Measurements from ENCODE around the gene SLC2A2. TPM values are rescaled to one million over a fixed set of nuclear protein-coding genes. Genes with fewer than 3 reads are reported as not detected.

Gene SLC2A2
- total RNA-seq, 4 donors from 2014 or later, result 2.0 TPM; not detected in 3

DNA sequence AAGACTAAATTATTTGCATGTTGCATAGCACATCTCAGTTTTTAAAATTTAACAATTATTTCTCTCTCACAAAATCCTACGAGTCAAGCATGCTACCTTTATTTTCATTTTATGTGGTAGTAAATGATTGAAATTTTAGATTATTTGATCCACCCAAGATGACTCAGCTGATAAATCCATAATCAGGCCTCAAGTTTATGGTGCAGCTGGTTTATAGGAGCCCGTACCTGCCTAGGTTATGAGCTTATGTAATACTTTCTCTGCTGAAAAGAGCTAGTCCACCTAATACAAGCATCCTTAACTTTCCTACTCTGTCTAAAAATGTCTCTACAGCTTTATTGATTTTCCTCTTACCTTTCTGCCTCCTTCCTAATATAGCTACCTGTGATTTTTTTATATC lies 41.2 kb downstream of the SLC2A2 start:
- Histone ChIP-seq H3K4me1 (no peaks in the 10 kb centered on the region), H3K4me3 (no peak overlapping the region), H3K9me3 (no peaks in the 10 kb centered on the region), H3K36me3 (no peaks in the 10 kb centered on the region), H3K27ac (no peak overlapping the region), H3K27me3 (peaks cover 3% of the 10 kb centered on the region)
- 34% methylated on average over 2 of the region's 2 CpGs for WGBS
- TF ChIP-seq POLR2AphosphoS5 (IDR thresholded peaks at IDR 0.05) (no peak), POLR2A (IDR thresholded peaks at IDR 0.05) (no peak), EP300 (IDR thresholded peaks at IDR 0.05) (no peak), CTCF (IDR thresholded peaks at IDR 0.05) (no peak)
- DNase-seq (ENCODE audit: low spot score in 2 of 2), result no peak

DNA sequence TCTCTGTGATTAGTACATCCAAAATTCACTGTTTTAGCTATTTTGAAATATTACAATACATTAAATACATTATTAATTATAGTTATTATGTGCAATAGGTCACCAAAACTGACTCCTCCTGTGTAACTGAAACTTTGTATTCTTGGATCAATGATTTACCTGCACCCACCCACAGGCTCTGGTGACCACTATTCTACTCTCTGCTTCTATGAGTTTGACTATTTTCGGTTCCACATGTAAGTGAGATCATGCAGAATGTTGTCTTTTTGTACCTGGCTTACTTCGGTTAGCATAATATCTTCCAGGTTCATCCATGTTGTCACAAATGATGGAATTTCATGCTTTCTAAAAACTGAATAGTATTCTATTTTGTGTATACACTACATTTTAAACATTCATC lies 43.8 kb downstream of the SLC2A2 start:
- Histone ChIP-seq H3K27ac (no peak overlapping the region), H3K27me3 (no peaks in the 10 kb centered on the region), H3K4me1 (no peaks in the 10 kb centered on the region), H3K36me3 (no peaks in the 10 kb centered on the region), H3K4me3 (no peak overlapping the region), H3K9me3 (no peaks in the 10 kb centered on the region)
- DNase-seq (ENCODE audit: low spot score in 2 of 2), result no peak
- no peak for TF ChIP-seq EP300 (IDR thresholded peaks at IDR 0.05)
- no peak for TF ChIP-seq POLR2A (IDR thresholded peaks at IDR 0.05)
- no peak for TF ChIP-seq POLR2AphosphoS5 (IDR thresholded peaks at IDR 0.05)
- TF ChIP-seq CTCF (IDR thresholded peaks at IDR 0.05), result no peak
- 93% methylated on average over 2 of the region's 2 CpGs for WGBS

GRCh38 chr3:170980399-170980798 lies 46.1 kb downstream of the SLC2A2 start:
- DNase-seq (ENCODE audit: low spot score in 2 of 2), result no peak
- H3K27me3 ChIP-seq, result no peaks in the 10 kb centered on the region
- no peak for TF ChIP-seq EP300 (IDR thresholded peaks at IDR 0.05)
- TF ChIP-seq POLR2AphosphoS5 (IDR thresholded peaks at IDR 0.05), result no peak
- no peak for TF ChIP-seq CTCF (IDR thresholded peaks at IDR 0.05)
- TF ChIP-seq POLR2A (IDR thresholded peaks at IDR 0.05), result no peak
- H3K4me3 ChIP-seq, result no peak overlapping the region
- H3K9me3 ChIP-seq, result no peaks in the 10 kb centered on the region
- H3K4me1 ChIP-seq, result no peaks in the 10 kb centered on the region
- no peak overlapping the region for H3K27ac ChIP-seq
- no peaks in the 10 kb centered on the region for H3K36me3 ChIP-seq

DNA sequence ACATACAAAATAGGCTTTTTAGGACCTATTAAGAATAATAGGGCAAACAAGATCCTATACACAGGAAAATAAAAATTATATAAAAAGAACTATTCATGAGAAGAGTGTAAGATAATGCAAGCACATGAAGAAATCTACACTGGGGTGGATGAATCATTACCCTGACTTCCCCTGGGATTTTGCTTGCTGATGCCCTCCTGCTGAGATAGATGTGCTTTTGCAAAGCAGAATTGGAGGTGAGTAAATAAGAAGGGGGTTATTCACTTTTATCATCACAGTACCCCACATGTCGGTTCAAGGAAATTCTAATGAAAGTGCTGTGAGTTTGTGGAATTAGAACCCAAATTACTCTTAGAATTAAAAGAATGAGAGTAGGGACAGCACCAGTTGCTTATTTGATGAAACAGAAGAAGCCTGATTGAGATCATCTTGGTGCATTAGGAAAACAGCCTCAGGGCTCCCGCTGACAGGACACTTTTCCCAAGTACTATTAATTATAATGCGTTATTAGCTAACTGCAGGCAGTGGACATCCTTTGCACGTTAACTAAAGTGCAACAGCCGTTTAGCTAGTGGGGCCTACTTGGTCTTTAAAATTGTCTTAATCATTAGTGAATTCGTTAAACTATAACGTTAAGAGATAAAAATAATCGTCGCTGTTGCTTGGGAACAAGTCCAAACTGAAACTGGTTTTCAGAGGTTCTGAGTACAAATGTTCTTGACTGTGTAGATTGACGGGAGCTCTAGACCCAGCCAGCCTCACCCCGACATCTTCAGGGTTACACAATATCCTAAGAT lies 48.4 kb downstream of the SLC2A2 start:
- Histone ChIP-seq H3K27me3 (peaks cover 2% of the 10 kb centered on the region), H3K4me1 (no peaks in the 10 kb centered on the region), H3K9me3 (no peaks in the 10 kb centered on the region), H3K27ac (no peak overlapping the region), H3K36me3 (no peaks in the 10 kb centered on the region), H3K4me3 (no peak overlapping the region)
- DNase-seq (ENCODE audit: low spot score in 2 of 2), result no peak
- 71% methylated on average over 11 of the region's 11 CpGs for WGBS
- TF ChIP-seq POLR2AphosphoS5 (IDR thresholded peaks at IDR 0.05), result no peak
- TF ChIP-seq EP300 (IDR thresholded peaks at IDR 0.05), result no peak
- TF ChIP-seq POLR2A (IDR thresholded peaks at IDR 0.05), result no peak
- no peak for TF ChIP-seq CTCF (IDR thresholded peaks at IDR 0.05)

GRCh38 chr3:170976190-170976519 lies 50.4 kb downstream of the SLC2A2 start:
- Histone ChIP-seq H3K9me3 (no peaks in the 10 kb centered on the region), H3K4me1 (no peaks in the 10 kb centered on the region), H3K36me3 (no peaks in the 10 kb centered on the region), H3K4me3 (no peak overlapping the region), H3K27ac (no peak overlapping the region), H3K27me3 (peaks cover 2% of the 10 kb centered on the region)
- WGBS, result 72% methylated on average over 4 of the region's 4 CpGs
- DNase-seq (ENCODE audit: low spot score in 2 of 2), result no peak
- TF ChIP-seq EP300 (IDR thresholded peaks at IDR 0.05), result no peak
- no peak for TF ChIP-seq POLR2AphosphoS5 (IDR thresholded peaks at IDR 0.05)
- no peak for TF ChIP-seq CTCF (IDR thresholded peaks at IDR 0.05)
- TF ChIP-seq POLR2A (IDR thresholded peaks at IDR 0.05), result no peak

All from suprapubic skin (tissue), 4 donors.